Stimulated activated CD4-positive, alpha-beta T cell treated with anti-CD3 and anti-CD28 coated beads, Interleukin-15, amount 100 ng/mL, for 48 hours (primary cell): ENCODE measurements around the gene DEPDC5.

Experiments used
- DNase-seq, 2 donors: peaks; one replicate each; pipeline ENCODE4 v3.0.0-alpha.2; 2020; ENCODE audit warnings: low read depth in 2 of 2

The DEPDC5 gene

GRCh38 chr22:31895411-31896123 lies 141.7 kb downstream of the DEPDC5 start:
- DNase-seq = no peak

DNA sequence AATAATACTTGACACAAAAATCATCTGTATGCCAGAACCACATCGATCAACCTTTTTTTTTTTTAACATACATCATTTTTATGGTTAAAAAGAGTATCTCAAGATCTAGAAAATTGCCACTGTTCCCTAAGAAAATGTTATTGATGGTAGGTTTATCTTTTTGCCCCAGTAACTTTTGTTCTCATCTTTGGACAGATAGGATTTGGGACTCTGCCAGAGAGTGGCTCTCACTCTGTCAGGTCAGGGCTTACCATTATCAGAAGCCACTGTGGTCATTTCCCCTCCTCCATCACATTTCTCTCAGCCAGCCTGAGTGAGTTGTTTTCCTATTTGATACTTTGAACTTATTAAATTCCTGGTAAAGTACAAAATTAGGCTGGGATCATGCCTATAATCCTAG lies 142.7 kb downstream of the DEPDC5 start:
- DNase-seq = no peak

- DNase-seq = no peak
Measured at GRCh38 chr22:31897842-31898805, 144.3 kb downstream of the DEPDC5 start.

DNA sequence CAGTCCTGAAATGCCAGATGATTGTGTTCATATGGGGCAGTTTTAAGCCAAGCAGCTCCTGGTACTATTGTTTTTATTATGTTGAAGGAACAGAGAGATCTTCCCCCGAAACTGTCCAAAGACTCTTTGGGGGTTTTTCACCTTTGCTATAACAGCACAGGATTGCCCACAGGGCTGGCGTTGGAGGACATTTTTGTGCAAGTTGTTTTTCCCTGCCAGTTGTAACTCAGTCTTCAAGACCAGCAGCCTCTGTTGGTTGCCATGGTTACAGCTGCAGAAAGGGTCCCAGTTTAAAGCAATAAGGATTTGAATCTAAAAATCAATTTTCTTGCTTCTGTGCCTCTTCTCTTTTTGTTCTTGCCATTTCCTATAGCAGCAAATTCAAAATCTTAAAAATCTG lies 145.1 kb downstream of the DEPDC5 start:
- DNase-seq = no peak

- DNase-seq = no peak
Measured at GRCh38 chr22:31899669-31900068, 145.8 kb downstream of the DEPDC5 start.

GRCh38 chr22:31901388-31902137 lies 147.7 kb downstream of the DEPDC5 start:
- no peak for DNase-seq

DNA sequence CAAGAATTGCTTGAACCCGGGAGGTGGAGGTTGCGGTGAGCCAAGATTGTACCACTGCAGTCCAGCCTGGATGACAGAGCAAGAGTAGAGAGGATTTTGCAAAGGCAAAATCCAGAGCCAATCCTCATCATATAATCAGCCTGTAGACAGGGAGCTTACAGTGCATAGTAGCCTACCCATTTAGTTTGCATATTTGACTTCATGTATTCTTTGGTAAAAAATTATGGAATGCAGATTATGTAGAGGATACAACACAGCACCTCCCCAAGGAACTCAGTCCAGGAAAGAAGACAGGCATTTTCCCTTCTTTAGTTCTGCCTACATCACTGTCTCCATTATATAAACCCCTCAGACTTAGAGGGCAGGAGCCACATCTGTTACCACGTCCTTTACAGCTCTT lies 150.8 kb downstream of the DEPDC5 start:
- no peak for DNase-seq

DNA sequence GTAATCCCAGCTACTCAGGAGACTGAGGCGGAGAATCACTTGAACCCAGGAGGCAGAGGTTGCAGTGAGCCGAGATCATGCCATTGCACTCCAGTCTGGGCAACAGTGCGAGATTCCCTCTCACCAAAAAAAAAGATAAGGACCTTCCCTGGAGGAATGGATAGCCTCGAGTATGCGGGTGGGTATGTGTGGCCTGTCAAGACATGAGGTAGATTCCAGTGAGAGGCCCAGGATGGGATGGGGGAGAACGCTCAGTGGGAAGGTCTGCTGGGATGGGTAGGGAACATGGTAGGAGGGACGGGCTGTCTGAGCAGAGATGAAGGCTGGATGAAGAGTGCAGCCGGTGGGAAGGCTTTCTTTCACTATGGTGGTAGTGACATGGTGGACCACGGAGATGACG lies 151.5 kb downstream of the DEPDC5 start:
- DNase-seq = no peak

GRCh38 chr22:31906086-31906485 lies 152.3 kb downstream of the DEPDC5 start:
- DNase-seq = no peak

- DNase-seq = no peak
Measured at GRCh38 chr22:31906569-31906968, 152.8 kb downstream of the DEPDC5 start.

DNA sequence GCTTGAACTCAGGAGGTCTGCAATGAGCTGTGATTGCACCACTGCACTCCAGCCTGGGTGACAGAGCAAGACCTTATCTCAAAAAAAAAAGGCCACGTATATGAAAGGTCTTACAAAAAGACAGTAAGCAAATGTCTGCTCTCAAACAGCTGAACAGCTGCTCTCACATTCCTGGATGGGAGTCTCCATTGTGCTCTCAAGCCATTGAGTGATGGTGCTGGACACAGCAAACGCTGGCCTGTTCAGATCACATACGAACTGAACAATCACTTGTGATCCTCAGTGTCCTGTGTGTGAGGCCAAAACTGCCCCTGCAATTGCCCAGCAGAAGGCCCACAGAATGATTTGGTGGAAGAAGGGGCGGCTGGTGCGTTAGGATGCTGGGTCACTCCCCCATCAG lies 156.2 kb downstream of the DEPDC5 start:
- no peak for DNase-seq

DNA sequence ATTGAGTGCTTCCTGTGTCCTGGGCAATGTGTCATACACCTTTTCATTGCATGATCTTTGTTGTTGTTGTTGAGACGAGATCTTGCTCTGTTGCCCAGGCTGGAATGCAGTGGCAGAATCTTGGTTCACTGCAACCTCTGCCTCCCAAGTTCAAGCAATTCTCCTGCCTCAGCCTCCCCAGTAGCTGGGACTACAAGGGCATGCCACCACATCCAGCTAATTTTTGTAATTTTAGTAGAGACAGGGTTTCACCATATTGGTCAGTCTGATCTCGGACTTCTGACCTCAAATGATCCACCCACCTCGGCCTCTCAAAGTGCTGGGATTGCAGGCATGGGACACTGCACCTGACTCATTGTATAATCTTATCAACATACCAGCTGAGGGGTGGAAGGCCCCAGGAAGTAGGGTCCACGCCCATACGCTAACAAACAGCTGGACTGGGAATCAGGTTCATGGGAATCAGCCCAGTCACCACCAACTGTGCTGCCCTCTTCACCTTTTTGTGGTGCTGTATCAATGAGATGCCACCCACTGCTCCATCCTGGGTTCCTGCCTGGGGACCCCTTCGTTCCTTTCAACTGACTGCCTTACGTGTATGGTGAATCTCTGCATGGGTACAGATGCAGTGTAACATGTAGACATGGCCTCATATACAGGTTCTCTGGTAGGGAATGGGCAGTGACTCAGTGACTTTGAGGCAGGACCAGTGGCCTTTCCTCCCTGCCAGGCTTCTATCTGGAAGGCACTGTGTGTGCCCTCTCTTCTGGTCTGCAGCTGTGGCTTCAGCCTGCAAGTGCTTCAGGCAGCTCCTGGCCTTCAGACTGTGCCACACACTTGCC lies 158.0 kb downstream of the DEPDC5 start:
- no peak for DNase-seq

DNA sequence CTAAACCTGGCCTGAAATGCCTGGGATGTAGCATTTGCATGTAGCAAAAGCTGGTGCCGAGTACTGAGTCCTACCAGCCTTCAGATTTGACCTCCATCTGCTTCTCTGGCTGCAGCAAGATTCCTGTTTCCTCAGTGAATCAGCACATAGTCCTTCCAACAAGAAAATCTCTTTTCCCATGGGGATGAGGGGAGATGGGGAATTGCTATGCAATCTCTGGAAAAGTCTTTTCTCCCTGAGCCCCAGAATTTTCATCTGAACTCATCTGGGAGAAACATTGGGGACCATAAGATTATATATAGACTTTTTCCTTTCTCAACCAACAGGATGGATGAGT lies 158.6 kb downstream of the DEPDC5 start:
- DNase-seq = no peak

GRCh38 chr22:31915586-31915985 lies 161.8 kb downstream of the DEPDC5 start:
- DNase-seq = no peak

DNA sequence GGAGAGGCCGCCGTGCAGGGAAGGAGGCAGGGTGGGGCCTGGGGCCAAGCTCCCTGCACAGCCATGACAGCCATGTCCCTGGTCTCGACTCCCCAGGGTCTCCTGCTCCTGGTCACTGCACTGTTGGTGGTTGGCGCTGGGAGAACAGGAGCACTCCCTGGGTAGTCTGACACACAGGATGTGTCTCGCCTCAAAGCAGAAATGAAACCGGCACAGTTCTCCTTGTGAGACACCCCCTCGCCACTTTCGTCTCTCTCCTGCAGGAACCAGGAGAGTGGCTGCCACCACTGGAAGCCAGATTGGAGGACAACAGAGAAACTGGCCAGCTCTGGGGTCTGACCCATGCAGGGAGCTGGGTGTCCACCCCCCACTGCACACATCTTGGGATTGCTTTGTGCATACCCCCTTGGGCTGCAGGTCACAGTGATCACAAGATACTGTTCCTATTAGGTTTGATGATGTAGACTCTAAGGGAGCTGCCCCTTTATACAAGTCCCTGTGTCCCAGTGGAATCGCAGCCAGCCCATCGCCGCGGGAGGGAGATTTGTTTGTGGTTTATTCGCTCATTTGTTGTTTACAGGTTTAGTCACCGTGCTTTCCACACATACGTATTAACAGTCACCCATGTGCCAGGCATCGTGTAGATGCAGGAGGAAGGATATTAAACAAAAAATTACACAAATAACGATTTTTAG lies 163.6 kb downstream of the DEPDC5 start:
- no peak for DNase-seq

DNA sequence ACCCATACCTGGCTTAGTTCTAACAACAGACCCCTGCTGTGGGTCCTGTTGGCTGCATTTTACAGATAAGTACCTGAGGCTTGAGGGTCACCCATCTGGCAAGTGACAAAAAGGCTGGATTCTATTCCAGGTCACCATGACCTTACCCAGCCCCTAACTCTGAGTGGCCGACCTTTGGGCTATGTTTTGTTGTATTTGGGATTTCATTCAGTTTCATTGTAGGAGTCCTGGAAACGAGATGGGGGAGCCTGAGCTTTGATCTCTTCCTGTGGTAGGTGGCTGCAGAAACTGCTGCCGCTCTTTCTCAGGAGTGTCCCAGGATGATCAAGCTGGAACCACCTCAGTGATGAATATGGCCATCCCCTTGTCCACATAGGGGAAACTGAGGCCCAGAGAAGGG lies 165.9 kb downstream of the DEPDC5 start:
- DNase-seq = no peak

DNA sequence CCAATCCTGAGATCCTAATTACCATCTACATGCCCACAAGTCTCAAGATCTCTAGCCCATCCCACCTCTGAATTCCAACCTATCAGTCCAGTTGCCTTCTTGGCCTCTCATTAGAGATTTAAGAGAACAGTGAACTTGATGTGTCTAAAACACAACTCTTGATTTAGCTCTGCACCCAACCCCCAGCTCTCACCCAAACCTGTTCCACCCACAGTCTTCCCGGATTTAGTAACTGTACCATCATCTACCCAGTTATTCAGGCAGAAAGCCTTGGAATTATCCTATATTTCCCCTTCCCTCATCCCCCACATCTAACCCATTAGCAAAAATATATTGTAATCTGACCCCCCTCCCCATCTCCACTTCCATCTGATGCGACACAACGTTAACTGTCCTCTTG lies 166.5 kb downstream of the DEPDC5 start:
- DNase-seq = no peak

GRCh38 chr22:31921106-31921505 lies 167.3 kb downstream of the DEPDC5 start:
- DNase-seq = no peak

- no peak for DNase-seq
Measured at GRCh38 chr22:31922534-31922933, 168.7 kb downstream of the DEPDC5 start.

- no peak for DNase-seq
Measured at GRCh38 chr22:31923136-31923535, 169.3 kb downstream of the DEPDC5 start.

DNA sequence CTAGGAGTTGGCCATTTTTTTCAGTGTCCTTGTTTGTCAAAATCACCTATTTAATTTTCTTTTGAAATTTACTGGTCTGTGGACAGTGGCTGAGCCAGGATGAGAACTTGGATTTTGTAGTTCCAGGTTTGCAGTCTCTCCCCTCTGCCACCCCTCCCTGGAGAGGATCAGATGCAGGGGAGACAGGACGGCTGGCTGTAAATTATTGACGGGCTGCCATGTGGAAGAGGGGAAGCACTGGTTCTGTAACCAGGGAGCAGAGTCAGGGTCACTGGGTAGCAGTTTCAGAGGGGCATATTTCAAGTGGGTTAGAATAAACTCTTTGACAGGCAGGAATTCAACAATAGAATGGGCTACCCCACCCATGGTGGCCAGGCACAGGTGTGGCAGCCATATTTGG lies 169.9 kb downstream of the DEPDC5 start:
- no peak for DNase-seq
